ENCODE data around the gene TTYH3. TPM values are rescaled to one million over a fixed set of nuclear protein-coding genes. Genes with fewer than 3 reads are reported as not detected.
A peak's percentile ranks its signal among the peaks of the same experiment; 100 is the strongest.
"Not testable (repeated sequence)": the region's sequence is repeated elsewhere in the genome, so short reads cannot be mapped to it uniquely, and the experiment has no call there.

TTYH3 gene
- total and polyA plus RNA-seq, 2 donors, result 4.4 to 20.4 TPM

GRCh38 chr7:2607122-2607922 is 24.5 kb upstream of the TTYH3 start:
- Histone ChIP-seq H3K27ac (ENCODE audit: low read depth in 1 of 2, low read length in 1 of 2) (no peak overlapping the region), H3K36me3 (ENCODE audit: control insufficient read depth in 2 of 2, insufficient read depth in 2 of 2, low read length in 1 of 2) (no peaks in the 10 kb centered on the region), H3K4me1 (ENCODE audit: control insufficient read depth in 2 of 2, insufficient read depth in 2 of 2, low read length in 2 of 2) (peaks cover 0 to 16% of the 10 kb centered on the region in 2 donors), H3K4me3 (ENCODE audit: low read length in 2 of 2) (no peak overlapping the region), H3K9me3 (ENCODE audit: control insufficient read depth in 2 of 2, insufficient read depth in 1 of 2, low read length in 1 of 2) (peaks cover 0 to 3% of the 10 kb centered on the region in 2 donors), H3K27me3 (ENCODE audit: control insufficient read depth in 2 of 2, insufficient read depth in 1 of 2, low read length in 1 of 2) (no peaks in the 10 kb centered on the region)
- DNase-seq (ENCODE audit: low read depth in 6 of 9, low spot score in 9 of 9), result no peak
- 88% methylated on average over 26 of the region's 26 CpGs for WGBS

GRCh38 chr7:2607923-2608904 is 23.6 kb upstream of the TTYH3 start:
- H3K27ac ChIP-seq (ENCODE audit: low read depth in 1 of 2, low read length in 1 of 2), result no peak overlapping the region
- H3K4me3 ChIP-seq (ENCODE audit: low read length in 2 of 2), result no peak overlapping the region
- WGBS, result 75% methylated on average over 37 of the region's 37 CpGs
- H3K36me3 ChIP-seq (ENCODE audit: control insufficient read depth in 2 of 2, insufficient read depth in 2 of 2, low read length in 1 of 2), result no peaks in the 10 kb centered on the region
- peaks cover 0 to 22% of the 10 kb centered on the region in 2 donors for H3K4me1 ChIP-seq (ENCODE audit: control insufficient read depth in 2 of 2, insufficient read depth in 2 of 2, low read length in 2 of 2)
- H3K27me3 ChIP-seq (ENCODE audit: control insufficient read depth in 2 of 2, insufficient read depth in 1 of 2, low read length in 1 of 2), result no peaks in the 10 kb centered on the region
- DNase-seq (ENCODE audit: low read depth in 6 of 9, low spot score in 9 of 9), result no peak
- H3K9me3 ChIP-seq (ENCODE audit: control insufficient read depth in 2 of 2, insufficient read depth in 1 of 2, low read length in 1 of 2), result peaks cover 0 to under 1% of the 10 kb centered on the region in 2 donors

GRCh38 chr7:2608921-2609411 is 22.8 kb upstream of the TTYH3 start:
- Histone ChIP-seq H3K27ac (ENCODE audit: low read depth in 1 of 2, low read length in 1 of 2) (no peak overlapping the region), H3K4me3 (ENCODE audit: low read length in 2 of 2) (no peak overlapping the region), H3K36me3 (ENCODE audit: control insufficient read depth in 2 of 2, insufficient read depth in 2 of 2, low read length in 1 of 2) (no peaks in the 10 kb centered on the region), H3K27me3 (ENCODE audit: control insufficient read depth in 2 of 2, insufficient read depth in 1 of 2, low read length in 1 of 2) (no peaks in the 10 kb centered on the region), H3K9me3 (ENCODE audit: control insufficient read depth in 2 of 2, insufficient read depth in 1 of 2, low read length in 1 of 2) (no peaks in the 10 kb centered on the region), H3K4me1 (ENCODE audit: control insufficient read depth in 2 of 2, insufficient read depth in 2 of 2, low read length in 2 of 2) (peaks cover 0 to 29% of the 10 kb centered on the region in 2 donors)
- 8% methylated on average over 14 of the region's 14 CpGs for WGBS
- DNase-seq (ENCODE audit: low read depth in 6 of 9, low spot score in 9 of 9), result peak in 3 of 9 donors; percentile 13 to 48 (median 30)

- DNase-seq (ENCODE audit: low read depth in 6 of 9, low spot score in 9 of 9); H3K36me3 ChIP-seq (ENCODE audit: control insufficient read depth in 2 of 2, insufficient read depth in 2 of 2, low read length in 1 of 2); H3K4me3 ChIP-seq (ENCODE audit: low read length in 2 of 2); H3K27ac ChIP-seq (ENCODE audit: low read depth in 1 of 2, low read length in 1 of 2); H3K27me3 ChIP-seq (ENCODE audit: control insufficient read depth in 2 of 2, insufficient read depth in 1 of 2, low read length in 1 of 2); H3K9me3 ChIP-seq (ENCODE audit: control insufficient read depth in 2 of 2, insufficient read depth in 1 of 2, low read length in 1 of 2): not testable (repeated sequence)
- 96% methylated on average over 6 of the region's 6 CpGs for whole genome bisulfite sequencing
- H3K4me1 ChIP-seq (ENCODE audit: control insufficient read depth in 2 of 2, insufficient read depth in 2 of 2, low read length in 2 of 2), result peaks cover 0 to 30% of the 10 kb centered on the region in 2 donors
These were observed 22.1 kb upstream of the TTYH3 start for GRCh38 chr7:2609646-2610045.

- Histone ChIP-seq H3K27me3 (ENCODE audit: control insufficient read depth in 2 of 2, insufficient read depth in 1 of 2, low read length in 1 of 2) (no peaks in the 10 kb centered on the region), H3K4me1 (ENCODE audit: control insufficient read depth in 2 of 2, insufficient read depth in 2 of 2, low read length in 2 of 2) (peaks cover 0 to 30% of the 10 kb centered on the region in 2 donors), H3K36me3 (ENCODE audit: control insufficient read depth in 2 of 2, insufficient read depth in 2 of 2, low read length in 1 of 2) (no peaks in the 10 kb centered on the region), H3K4me3 (ENCODE audit: low read length in 2 of 2) (no peak overlapping the region), H3K27ac (ENCODE audit: low read depth in 1 of 2, low read length in 1 of 2) (no peak overlapping the region), H3K9me3 (ENCODE audit: control insufficient read depth in 2 of 2, insufficient read depth in 1 of 2, low read length in 1 of 2) (no peaks in the 10 kb centered on the region)
- DNase-seq (ENCODE audit: low read depth in 6 of 9, low spot score in 9 of 9), result no peak
- WGBS, result 96% methylated on average over 14 of the region's 14 CpGs
These were observed 21.3 kb upstream of the TTYH3 start for GRCh38 chr7:2610466-2610865.

GRCh38 chr7:2610898-2611297 is 20.9 kb upstream of the TTYH3 start:
- Histone ChIP-seq H3K36me3 (ENCODE audit: control insufficient read depth in 2 of 2, insufficient read depth in 2 of 2, low read length in 1 of 2) (no peaks in the 10 kb centered on the region), H3K9me3 (ENCODE audit: control insufficient read depth in 2 of 2, insufficient read depth in 1 of 2, low read length in 1 of 2) (no peaks in the 10 kb centered on the region), H3K27me3 (ENCODE audit: control insufficient read depth in 2 of 2, insufficient read depth in 1 of 2, low read length in 1 of 2) (no peaks in the 10 kb centered on the region), H3K4me1 (ENCODE audit: control insufficient read depth in 2 of 2, insufficient read depth in 2 of 2, low read length in 2 of 2) (peaks cover 0 to 30% of the 10 kb centered on the region in 2 donors), H3K4me3 (ENCODE audit: low read length in 2 of 2) (no peak overlapping the region), H3K27ac (ENCODE audit: low read depth in 1 of 2, low read length in 1 of 2) (no peak overlapping the region)
- WGBS, result 87% methylated on average over 14 of the region's 14 CpGs
- no peak for DNase-seq (ENCODE audit: low read depth in 6 of 9, low spot score in 9 of 9)

- Histone ChIP-seq H3K4me3 (ENCODE audit: low read length in 2 of 2) (no peak overlapping the region), H3K4me1 (ENCODE audit: control insufficient read depth in 2 of 2, insufficient read depth in 2 of 2, low read length in 2 of 2) (peaks cover 0 to 30% of the 10 kb centered on the region in 2 donors), H3K27ac (ENCODE audit: low read depth in 1 of 2, low read length in 1 of 2) (no peak overlapping the region), H3K9me3 (ENCODE audit: control insufficient read depth in 2 of 2, insufficient read depth in 1 of 2, low read length in 1 of 2) (no peaks in the 10 kb centered on the region), H3K36me3 (ENCODE audit: control insufficient read depth in 2 of 2, insufficient read depth in 2 of 2, low read length in 1 of 2) (no peaks in the 10 kb centered on the region), H3K27me3 (ENCODE audit: control insufficient read depth in 2 of 2, insufficient read depth in 1 of 2, low read length in 1 of 2) (no peaks in the 10 kb centered on the region)
- no peak for DNase-seq (ENCODE audit: low read depth in 6 of 9, low spot score in 9 of 9)
- WGBS, result 97% methylated on average over 11 of the region's 11 CpGs
These were observed 20.4 kb upstream of the TTYH3 start for GRCh38 chr7:2611401-2611800.

- DNase-seq (ENCODE audit: low read depth in 6 of 9, low spot score in 9 of 9), result no peak
- Histone ChIP-seq H3K9me3 (ENCODE audit: control insufficient read depth in 2 of 2, insufficient read depth in 1 of 2, low read length in 1 of 2) (no peaks in the 10 kb centered on the region), H3K27me3 (ENCODE audit: control insufficient read depth in 2 of 2, insufficient read depth in 1 of 2, low read length in 1 of 2) (no peaks in the 10 kb centered on the region), H3K4me1 (ENCODE audit: control insufficient read depth in 2 of 2, insufficient read depth in 2 of 2, low read length in 2 of 2) (peaks cover 0 to 30% of the 10 kb centered on the region in 2 donors), H3K36me3 (ENCODE audit: control insufficient read depth in 2 of 2, insufficient read depth in 2 of 2, low read length in 1 of 2) (no peaks in the 10 kb centered on the region), H3K4me3 (ENCODE audit: low read length in 2 of 2) (no peak overlapping the region), H3K27ac (ENCODE audit: low read depth in 1 of 2, low read length in 1 of 2) (no peak overlapping the region)
- WGBS, result 92% methylated on average over 10 of the region's 10 CpGs
These were observed 19.9 kb upstream of the TTYH3 start for GRCh38 chr7:2611922-2612321.

All from thymus (tissue), 11 donors.